Airway epithelial cell (primary cell): ENCODE data around the gene TMEM205. TPM values are rescaled to one million over a fixed set of nuclear protein-coding genes. Genes with fewer than 3 reads are reported as not detected.

ENCODE experiments used
- total RNA-seq: library from RNA; depleted of rRNA; stranded (reverse); fragments of >200 nt; gene quantifications from 2 replicates; pipeline ENCODE4 v1.2.3, GENCODE V29; 2015

Gene TMEM205
- total RNA-seq: 161 and 202 TPM in 2 replicates

GRCh38 chr19:11346104-11346940, at the start of gene TMEM205, which contains the start of gene CCDC159:
Gene TMEM205 (minus strand): TSS chr19:11346268. CDS start chr19:11345619, 649 bp downstream.
Gene CCDC159 (plus strand): TSS chr19:11346519. CDS start chr19:11346607, 88 bp downstream.

GRCh38 chr19:11374433-11375142, 28.5 kb upstream of the TMEM205 start, which contains the start of gene SWSAP1:
Gene SWSAP1 (plus strand): TSS chr19:11374666. CDS start chr19:11374681, 15 bp downstream.

GRCh38 chr19:11355160-11356073, 9.3 kb upstream of the TMEM205 start, which contains the start of gene PLPPR2:
Gene PLPPR2 (plus strand): TSS chr19:11355432. CDS start chr19:11357674, 2,242 bp downstream.

GRCh38 chr19:11339254-11340098, 6.6 kb downstream of the TMEM205 start, which contains the start of gene RAB3D:
Gene RAB3D (minus strand): TSS chr19:11339657. CDS start chr19:11337399, 2,258 bp downstream.

GRCh38 chr19:11295665-11296245, 50.3 kb downstream of the TMEM205 start, which contains the start of gene TSPAN16:
Gene TSPAN16 (plus strand): TSS chr19:11296160. CDS start chr19:11296298, 138 bp downstream.

Other genes starting within 250 kb of the TMEM205 start
- gene SPC24, start 190.5 kb downstream of the TMEM205 start, total RNA-seq: 31.2 and 40.9 TPM in 2 replicates
- gene KANK2, start 148.7 kb downstream of the TMEM205 start, total RNA-seq: 24.9 and 25.2 TPM in 2 replicates
- gene ANGPTL8, start 106.6 kb downstream of the TMEM205 start, total RNA-seq: not detected in 2 replicates
- gene DOCK6, start 83.7 kb downstream of the TMEM205 start, total RNA-seq: 33.5 and 39.3 TPM in 2 replicates
- gene TSPAN16, start 50.1 kb downstream of the TMEM205 start, total RNA-seq: not detected in 2 replicates
- gene RAB3D, start 6.6 kb downstream of the TMEM205 start, total RNA-seq: 58.9 and 77.6 TPM in 2 replicates
- gene CCDC159, start 251 bp upstream of the TMEM205 start, total RNA-seq: 7.8 and 8.7 TPM in 2 replicates
- gene PLPPR2, start 9.2 kb upstream of the TMEM205 start, total RNA-seq: 13.6 TPM in 2 replicates
- gene SWSAP1, start 28.4 kb upstream of the TMEM205 start, total RNA-seq: 2.5 and 4.3 TPM in 2 replicates
- 0.79 and 1.4 TPM in 2 replicates for gene EPOR, start 38.0 kb upstream of the TMEM205 start, total RNA-seq
- gene RGL3, start 73.0 kb upstream of the TMEM205 start, total RNA-seq: not detected in 2 replicates
- 0.14 TPM in 1 of 2 replicates, not detected in the other for gene ODAD3, start 88.9 kb upstream of the TMEM205 start, total RNA-seq
- gene PRKCSH, start 89.4 kb upstream of the TMEM205 start, total RNA-seq: 140 and 183 TPM in 2 replicates
- not detected in 2 replicates for gene ELAVL3, start 134.8 kb upstream of the TMEM205 start, total RNA-seq
- gene ZNF653, start 159.6 kb upstream of the TMEM205 start, total RNA-seq: 3.9 and 6.2 TPM in 2 replicates
- gene ECSIT, start 182.9 kb upstream of the TMEM205 start, total RNA-seq: 41.3 and 44.0 TPM in 2 replicates
- gene CNN1, start 192.6 kb upstream of the TMEM205 start, total RNA-seq: 0.19 and 0.21 TPM in 2 replicates
- gene ELOF1, start 213.0 kb upstream of the TMEM205 start, total RNA-seq: 57.1 and 59.6 TPM in 2 replicates
- gene ACP5, start 231.4 kb upstream of the TMEM205 start, total RNA-seq: 12.5 and 13.6 TPM in 2 replicates